Heart left ventricle (tissue), 16 donors: Measurements from ENCODE around the gene MAML2. TPM values are rescaled to one million over a fixed set of nuclear protein-coding genes. Genes with fewer than 3 reads are reported as not detected.
A peak's percentile ranks its signal among the peaks of the same experiment; 100 is the strongest.

Source experiments
- ATAC-seq, 4 donors: fragments of 200-7000 bp; cut with Tn5 transposase; one replicate each; pipeline ENCODE4 v1.9.1; 2020 to 2022; ENCODE audit warnings: moderate library complexity in 4 of 4, mild to moderate bottlenecking in 3 of 4, moderate number of reproducible peaks in 1 of 4
- DNase-seq, 5 donors: peaks; one replicate each; pipeline ENCODE4 v3.0.0-alpha.2; 2020
- H3K27ac ChIP-seq, 12 donors: fragments of 200-600 bp; sonication (generic) in 4 of 12; one replicate each; pipeline versions ENCODE4 v1.5.0 to v1.8.0; 2016 to 2022; ENCODE audit warnings: mild to moderate bottlenecking in 2 of 12
- H3K27me3 ChIP-seq, 9 donors: fragments of 200-600 bp; sonication (generic) in 2 of 9; one replicate each; pipeline versions ENCODE4 v1.5.1 to v1.8.0; 2016 to 2022; ENCODE audit warnings: mild to moderate bottlenecking in 3 of 9
- H3K36me3 ChIP-seq, 9 donors: fragments of 200-600 bp; sonication (generic) in 2 of 9; one replicate each; pipeline versions ENCODE4 v1.5.0 to v1.8.0; 2018 to 2022; ENCODE audit warnings: mild to moderate bottlenecking in 2 of 9
- H3K4me1 ChIP-seq, 12 donors: fragments of 200-600 bp; sonication (generic) in 4 of 12; one replicate each; pipeline versions ENCODE4 v1.5.0 to v1.8.0; 2016 to 2022; ENCODE audit warnings: mild to moderate bottlenecking in 3 of 12
- H3K4me3 ChIP-seq, 12 donors: fragments of 200-600 bp; sonication (generic) in 4 of 12; one replicate each; pipeline versions ENCODE4 v1.5.0 to v1.8.0; 2017 to 2022; ENCODE audit warnings: mild to moderate bottlenecking in 9 of 12, moderate library complexity in 4 of 12
- H3K9me3 ChIP-seq, 12 donors: fragments of 200-600 bp; sonication (generic) in 4 of 12; one replicate each; pipeline versions ENCODE4 v1.5.0 to v1.8.0; 2016 to 2022; ENCODE audit warnings: mild to moderate bottlenecking in 1 of 12
- POLR2A ChIP-seq, 2 donors: fragments of 450-650 bp; IDR thresholded peaks; one replicate each; pipeline ENCODE4 v1.6.1; 2017; ENCODE audit warnings: antibody characterized with exemption in 2 of 2, mild to moderate bottlenecking in 2 of 2, moderate library complexity in 2 of 2
- WGBS, 4 donors: extraction: QIAGEN DNeasy Blood & Tissue Kit in 2 of 4; methylation state at CpG; one replicate each; pipeline versions ENCODE4 v1.1.5 to v1.1.7; 2013 to 2018; 5-methylcytosine and 5-hydroxymethylcytosine counted together
- intact Hi-C, 10 donors: fragments of 100-400 bp; cut with DNase I; formaldehyde crosslinking; loops; one replicate each; pipeline versions ENCODE4 v1.11.1 to v1.14.2; 2022
- polyA plus RNA-seq, 2 donors: library from polyadenylated mRNA; stranded (reverse); fragments of 200-250 nt; gene quantifications; one replicate each; pipeline ENCODE4 v1.2.3, GENCODE V29; 2013
- total RNA-seq, 9 donors: library from RNA; depleted of rRNA in 2 of 9; stranded (reverse); fragments of >200 nt in 2 of 9; fragmentation: NEBNext Ultra II Directional in 3 of 9; extraction: Animal tissue kit (Norgen Biotek cat#: 25700) in 3 of 9; gene quantifications; one replicate each; pipeline versions ENCODE4 v1.1.0 to v1.2.4, GENCODE V29; 2016 to 2023
- TF ChIP-seq, protein P1 (sequence below), 12 donors: fragments of 200-600 bp; sonication (generic) in 4 of 12; IDR thresholded peaks; one replicate each; pipeline versions ENCODE4 v1.5.0 to v1.8.0; 2018 to 2022; ENCODE audit warnings: antibody characterized with exemption in 12 of 12, mild to moderate bottlenecking in 5 of 12
- donor health status: ischemic (EF 13 %, LVEDD 7.1; RV severe dilation, severe dysfunction).
- donor health status: healthy with polysubstance abuse.
- donor health status: DM: no; HTN: yes; CAD: no.
- donor health status: DM: no; HTN: no; CAD: no.
- donor health status: ischemic (EF 25% LVEDD 6.9; RV normal size, moderate dysfunction).
- donor health status: ischemic (EF 25% LVEDD 5.7; RV mildly dilated, moderate dysfunction).
- donor health status: healthy.
- donor health status: DM: yes; HTN: yes; CAD: no.
- donor health status: ischemic (EF 35%, LVEDD 5.7; RV mildly dilated, moderate dysfunction).
- donor health status: nonischemic (EF 11% LVEDD 7.7; RV severe dilation, severe dysfunction).
- donor health status: DM: yes; HTN: yes; CAD: no.
- donor health status: PGD.
- donor health status: ischemic (EF 29% LVEDD 5.4; RV normal size, mild dysfunction).
- donor health status: nonischemic (EF 23%, LVEDD 6.1; RV moderate dilation, normal function).

Gene MAML2
- total and polyA plus RNA-seq, 11 donors = 1.3 to 10.8 (median 4.8) TPM

GRCh38 chr11:96199563-96200025 lies 143.4 kb downstream of the MAML2 start:
- H3K36me3 ChIP-seq = no peaks in the 10 kb centered on the region
- no peaks in the 10 kb centered on the region for H3K27me3 ChIP-seq
- H3K27ac ChIP-seq = peak overlapping the region in 10 of 12 donors; percentile 10 to 71 (median 46)
- DNase-seq = no peak
- H3K4me1 ChIP-seq = peaks cover 0 to 52% (median 14%) of the 10 kb centered on the region in 12 donors
- no peaks in the 10 kb centered on the region for H3K9me3 ChIP-seq
- intact Hi-C loops = loop anchor here in 1 of 10 donors (5.0 kb wide), 1 partner anchor 32 kb away; no protein-coding TSS in a partner anchor
- H3K4me3 ChIP-seq = no peak overlapping the region
- 66 to 67% (median 67%) methylated on average over 10 of the region's 10 CpGs for WGBS, 4 donors
- TF ChIP-seq POLR2A (IDR thresholded peaks at IDR 0.05) = no peak
- TF ChIP-seq, protein P1, sequence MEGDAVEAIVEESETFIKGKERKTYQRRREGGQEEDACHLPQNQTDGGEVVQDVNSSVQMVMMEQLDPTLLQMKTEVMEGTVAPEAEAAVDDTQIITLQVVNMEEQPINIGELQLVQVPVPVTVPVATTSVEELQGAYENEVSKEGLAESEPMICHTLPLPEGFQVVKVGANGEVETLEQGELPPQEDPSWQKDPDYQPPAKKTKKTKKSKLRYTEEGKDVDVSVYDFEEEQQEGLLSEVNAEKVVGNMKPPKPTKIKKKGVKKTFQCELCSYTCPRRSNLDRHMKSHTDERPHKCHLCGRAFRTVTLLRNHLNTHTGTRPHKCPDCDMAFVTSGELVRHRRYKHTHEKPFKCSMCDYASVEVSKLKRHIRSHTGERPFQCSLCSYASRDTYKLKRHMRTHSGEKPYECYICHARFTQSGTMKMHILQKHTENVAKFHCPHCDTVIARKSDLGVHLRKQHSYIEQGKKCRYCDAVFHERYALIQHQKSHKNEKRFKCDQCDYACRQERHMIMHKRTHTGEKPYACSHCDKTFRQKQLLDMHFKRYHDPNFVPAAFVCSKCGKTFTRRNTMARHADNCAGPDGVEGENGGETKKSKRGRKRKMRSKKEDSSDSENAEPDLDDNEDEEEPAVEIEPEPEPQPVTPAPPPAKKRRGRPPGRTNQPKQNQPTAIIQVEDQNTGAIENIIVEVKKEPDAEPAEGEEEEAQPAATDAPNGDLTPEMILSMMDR (IDR thresholded peaks at IDR 0.05) = no peak
- peak in 2 of 4 donors; percentile 41 to 69 for ATAC-seq

DNA sequence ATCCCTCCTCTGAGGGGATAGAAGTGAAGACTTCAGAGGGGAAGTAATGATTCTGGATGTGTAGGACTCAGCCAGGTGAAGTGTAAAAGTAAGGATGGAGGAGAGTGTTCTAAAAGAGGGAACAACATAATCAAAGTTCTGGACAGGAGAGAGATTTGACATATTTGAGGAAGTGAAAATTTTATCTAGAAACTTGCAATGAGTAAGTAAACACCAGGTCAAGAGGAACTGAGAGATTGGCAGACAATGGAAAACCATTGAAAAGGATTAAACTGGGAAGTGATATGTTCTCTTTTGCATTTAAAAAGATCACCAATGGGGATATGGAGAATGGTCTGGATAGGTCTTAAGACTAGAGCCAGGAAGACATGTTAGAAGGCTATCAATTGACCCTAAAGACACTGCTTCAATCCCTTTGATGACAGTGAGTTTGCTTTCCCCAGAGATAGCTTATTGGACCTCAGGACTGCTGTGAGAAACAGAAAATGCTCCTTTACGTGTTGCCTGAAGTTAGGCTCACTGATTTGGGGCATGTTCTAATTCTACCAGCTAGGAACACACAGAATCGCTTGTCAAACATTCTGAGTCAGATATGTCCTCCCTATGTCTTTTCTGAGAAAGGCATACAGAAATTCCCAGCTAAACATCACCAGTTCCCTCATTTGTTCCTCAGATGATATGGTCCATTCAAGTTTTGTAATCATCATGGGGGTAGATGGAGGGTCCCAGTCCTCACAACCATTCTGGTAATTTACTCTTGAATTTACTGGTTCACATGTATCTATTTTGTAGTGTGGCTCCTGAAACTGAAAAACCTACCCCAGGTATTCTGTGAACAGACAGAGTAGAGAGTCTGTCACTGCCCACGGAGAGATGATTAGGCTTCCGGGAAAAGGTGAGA lies 144.9 kb downstream of the MAML2 start:
- ATAC-seq (no peak), DNase-seq (no peak)
- intact Hi-C loops = no loop called here
- H3K4me3 ChIP-seq = no peak overlapping the region
- TF ChIP-seq, protein P1 (IDR thresholded peaks at IDR 0.05) = no peak
- TF ChIP-seq POLR2A (IDR thresholded peaks at IDR 0.05) = no peak
- peak overlapping the region in 1 of 12 donors; percentile 1 for H3K27ac ChIP-seq
- H3K36me3 ChIP-seq = no peaks in the 10 kb centered on the region
- WGBS, 4 donors = 88 to 98% (median 97%) methylated on average over 4 of the region's 4 CpGs
- H3K9me3 ChIP-seq = no peaks in the 10 kb centered on the region
- H3K4me1 ChIP-seq = peaks cover 0 to 59% (median 20%) of the 10 kb centered on the region in 12 donors
- H3K27me3 ChIP-seq = no peaks in the 10 kb centered on the region

GRCh38 chr11:96197103-96197502 lies 145.9 kb downstream of the MAML2 start:
- WGBS, 4 donors = 93 to 97% (median 96%) methylated on average over 1 of the region's 1 CpG
- Histone ChIP-seq H3K27ac (no peak overlapping the region), H3K4me1 (peaks cover 0 to 59% (median 20%) of the 10 kb centered on the region in 12 donors), H3K36me3 (no peaks in the 10 kb centered on the region), H3K4me3 (no peak overlapping the region), H3K9me3 (no peaks in the 10 kb centered on the region), H3K27me3 (no peaks in the 10 kb centered on the region)
- intact Hi-C loops = no loop called here
- no peak for TF ChIP-seq POLR2A (IDR thresholded peaks at IDR 0.05)
- TF ChIP-seq, protein P1 (IDR thresholded peaks at IDR 0.05) = no peak
- ATAC-seq (no peak), DNase-seq (no peak)

- intact Hi-C loops = no loop called here
- 61 to 71% (median 64%) methylated on average over 7 of the region's 7 CpGs for WGBS, 4 donors
- no peaks in the 10 kb centered on the region for H3K27me3 ChIP-seq
- no peaks in the 10 kb centered on the region for H3K36me3 ChIP-seq
- H3K4me1 ChIP-seq = peaks cover 0 to 59% (median 20%) of the 10 kb centered on the region in 12 donors
- no peaks in the 10 kb centered on the region for H3K9me3 ChIP-seq
- no peak for DNase-seq
- H3K27ac ChIP-seq = no peak overlapping the region
- TF ChIP-seq, protein P1 (IDR thresholded peaks at IDR 0.05) = no peak
- no peak for TF ChIP-seq POLR2A (IDR thresholded peaks at IDR 0.05)
- H3K4me3 ChIP-seq = no peak overlapping the region
- ATAC-seq = no peak
Measured at GRCh38 chr11:96196181-96196662, 146.8 kb downstream of the MAML2 start.
